K562 (cell line): Measurements from ENCODE around the gene MALAT1. TPM values are rescaled to one million over a fixed set of nuclear protein-coding genes. Genes with fewer than 3 reads are reported as not detected.

Experiments used
- ARHGAP35 ChIP-seq: fragments of 450-650 bp; IDR thresholded peaks from 2 replicates; pipeline ENCODE4 v1.6.1; 2018; ENCODE audit not compliant: partially characterized antibody
- MEF2A ChIP-seq: IDR thresholded peaks from 2 replicates; pipeline ENCODE4 v1.6.1; 2011; ENCODE audit warnings: low read depth, mild to moderate bottlenecking, low read length, moderate library complexity; ENCODE audit not compliant: control insufficient read depth
- MEF2D ChIP-seq: conservative IDR thresholded peaks from 2 replicates; pipeline ENCODE4 v1.6.1; 2016; ENCODE audit warnings: low read depth, missing genetic modification characterization, missing compliant biosample characterization
- RBM17 ChIP-seq: fragments of 200-400 bp; formaldehyde crosslinking; IDR thresholded peaks from 2 replicates; pipeline ENCODE4 v1.6.1; 2017; ENCODE audit warnings: low read depth, mild to moderate bottlenecking, low read length, borderline replicate concordance
- SNRNP70 ChIP-seq: fragments of 200-400 bp; formaldehyde crosslinking; optimal IDR thresholded peaks from 2 replicates; pipeline ENCODE3; 2017; ENCODE audit warnings: low read depth, low read length
- polyA plus RNA-seq, 8 experiments: library from polyadenylated mRNA; depleted of rRNA in 4 of 8; stranded (reverse) in 5 of 8; unstranded in 3 of 8; fragments of >200 nt; fragmentation: Nextera tagmentation in 2 of 8; fragmentation: Illumina TruSeq in 1 of 8; extraction: Ambion mirVana in 2 of 8; extraction: Trizol in 1 of 8; gene quantifications; 2 replicates each; pipeline versions ENCODE4 v1.2.1 to v1.2.3, GENCODE V29; 2011 to 2014; ENCODE audit warnings: inconsistent platforms in 1 of 8, missing spikeins in 1 of 8
- total RNA-seq, 7 experiments: library from RNA; depleted of rRNA in 6 of 7; stranded (reverse); fragments of >200 nt in 6 of 7; fragmentation: Illumina TruSeq in 2 of 7; extraction: Trizol in 2 of 7; gene quantifications; 2 replicates each; pipeline versions ENCODE4 v1.2.1 to v1.2.3, GENCODE V29; 2011 to 2021; ENCODE audit warnings: low replicate concordance in 1 of 7
- TF ChIP-seq, protein P1 (sequence below): fragments of 450-650 bp; IDR thresholded peaks from 2 replicates; pipeline ENCODE4 v1.6.1; 2016; ENCODE audit warnings: mild to moderate bottlenecking, moderate library complexity
- TF ChIP-seq, protein P2 (sequence below): fragments of 200-800 bp; sonication (Bioruptor generic); IDR thresholded peaks from 2 replicates; pipeline ENCODE4 v1.6.1; 2017; ENCODE audit warnings: missing genetic modification characterization, missing compliant biosample characterization
- TF ChIP-seq, protein P3 (sequence below): fragments of 450-650 bp; IDR thresholded peaks from 2 replicates; pipeline ENCODE4 v1.6.1; 2018; ENCODE audit not compliant: partially characterized antibody
- TF ChIP-seq, protein P4 (sequence below), 2 experiments: fragments of 450-650 bp; IDR thresholded peaks; 2 replicates each; pipeline ENCODE4 v1.6.1; 2016

MALAT1 gene
- total and polyA plus RNA-seq, 9 of the 15 experiments (the other 6 are each of a cell fraction or from before 2014, with no cell fraction given), result 363 to 8,715 (median 2,351) TPM

DNA sequence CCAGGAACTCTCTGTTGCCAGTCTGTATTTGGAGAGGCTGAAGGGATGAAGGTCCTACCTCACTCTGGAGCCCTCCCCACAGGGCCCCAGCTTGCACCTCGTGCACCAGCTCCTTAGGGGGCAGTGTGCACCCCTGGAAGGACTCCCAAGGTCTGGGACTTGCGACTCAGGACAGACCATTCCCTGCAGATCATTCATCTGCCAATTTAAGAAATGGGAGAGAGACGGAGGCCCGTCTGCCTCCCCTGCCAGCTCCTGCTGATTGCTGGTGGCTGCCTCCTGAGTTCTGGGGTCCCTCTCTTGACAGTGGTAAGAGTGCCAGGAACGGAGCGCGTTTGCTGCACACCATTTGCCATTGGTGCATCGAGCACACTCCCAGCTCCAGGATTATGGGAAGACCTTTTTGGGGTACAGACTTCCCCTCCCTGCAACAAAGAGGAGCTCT, 27.4 kb upstream of the MALAT1 start (continued):
- TF ChIP-seq, protein P1, sequence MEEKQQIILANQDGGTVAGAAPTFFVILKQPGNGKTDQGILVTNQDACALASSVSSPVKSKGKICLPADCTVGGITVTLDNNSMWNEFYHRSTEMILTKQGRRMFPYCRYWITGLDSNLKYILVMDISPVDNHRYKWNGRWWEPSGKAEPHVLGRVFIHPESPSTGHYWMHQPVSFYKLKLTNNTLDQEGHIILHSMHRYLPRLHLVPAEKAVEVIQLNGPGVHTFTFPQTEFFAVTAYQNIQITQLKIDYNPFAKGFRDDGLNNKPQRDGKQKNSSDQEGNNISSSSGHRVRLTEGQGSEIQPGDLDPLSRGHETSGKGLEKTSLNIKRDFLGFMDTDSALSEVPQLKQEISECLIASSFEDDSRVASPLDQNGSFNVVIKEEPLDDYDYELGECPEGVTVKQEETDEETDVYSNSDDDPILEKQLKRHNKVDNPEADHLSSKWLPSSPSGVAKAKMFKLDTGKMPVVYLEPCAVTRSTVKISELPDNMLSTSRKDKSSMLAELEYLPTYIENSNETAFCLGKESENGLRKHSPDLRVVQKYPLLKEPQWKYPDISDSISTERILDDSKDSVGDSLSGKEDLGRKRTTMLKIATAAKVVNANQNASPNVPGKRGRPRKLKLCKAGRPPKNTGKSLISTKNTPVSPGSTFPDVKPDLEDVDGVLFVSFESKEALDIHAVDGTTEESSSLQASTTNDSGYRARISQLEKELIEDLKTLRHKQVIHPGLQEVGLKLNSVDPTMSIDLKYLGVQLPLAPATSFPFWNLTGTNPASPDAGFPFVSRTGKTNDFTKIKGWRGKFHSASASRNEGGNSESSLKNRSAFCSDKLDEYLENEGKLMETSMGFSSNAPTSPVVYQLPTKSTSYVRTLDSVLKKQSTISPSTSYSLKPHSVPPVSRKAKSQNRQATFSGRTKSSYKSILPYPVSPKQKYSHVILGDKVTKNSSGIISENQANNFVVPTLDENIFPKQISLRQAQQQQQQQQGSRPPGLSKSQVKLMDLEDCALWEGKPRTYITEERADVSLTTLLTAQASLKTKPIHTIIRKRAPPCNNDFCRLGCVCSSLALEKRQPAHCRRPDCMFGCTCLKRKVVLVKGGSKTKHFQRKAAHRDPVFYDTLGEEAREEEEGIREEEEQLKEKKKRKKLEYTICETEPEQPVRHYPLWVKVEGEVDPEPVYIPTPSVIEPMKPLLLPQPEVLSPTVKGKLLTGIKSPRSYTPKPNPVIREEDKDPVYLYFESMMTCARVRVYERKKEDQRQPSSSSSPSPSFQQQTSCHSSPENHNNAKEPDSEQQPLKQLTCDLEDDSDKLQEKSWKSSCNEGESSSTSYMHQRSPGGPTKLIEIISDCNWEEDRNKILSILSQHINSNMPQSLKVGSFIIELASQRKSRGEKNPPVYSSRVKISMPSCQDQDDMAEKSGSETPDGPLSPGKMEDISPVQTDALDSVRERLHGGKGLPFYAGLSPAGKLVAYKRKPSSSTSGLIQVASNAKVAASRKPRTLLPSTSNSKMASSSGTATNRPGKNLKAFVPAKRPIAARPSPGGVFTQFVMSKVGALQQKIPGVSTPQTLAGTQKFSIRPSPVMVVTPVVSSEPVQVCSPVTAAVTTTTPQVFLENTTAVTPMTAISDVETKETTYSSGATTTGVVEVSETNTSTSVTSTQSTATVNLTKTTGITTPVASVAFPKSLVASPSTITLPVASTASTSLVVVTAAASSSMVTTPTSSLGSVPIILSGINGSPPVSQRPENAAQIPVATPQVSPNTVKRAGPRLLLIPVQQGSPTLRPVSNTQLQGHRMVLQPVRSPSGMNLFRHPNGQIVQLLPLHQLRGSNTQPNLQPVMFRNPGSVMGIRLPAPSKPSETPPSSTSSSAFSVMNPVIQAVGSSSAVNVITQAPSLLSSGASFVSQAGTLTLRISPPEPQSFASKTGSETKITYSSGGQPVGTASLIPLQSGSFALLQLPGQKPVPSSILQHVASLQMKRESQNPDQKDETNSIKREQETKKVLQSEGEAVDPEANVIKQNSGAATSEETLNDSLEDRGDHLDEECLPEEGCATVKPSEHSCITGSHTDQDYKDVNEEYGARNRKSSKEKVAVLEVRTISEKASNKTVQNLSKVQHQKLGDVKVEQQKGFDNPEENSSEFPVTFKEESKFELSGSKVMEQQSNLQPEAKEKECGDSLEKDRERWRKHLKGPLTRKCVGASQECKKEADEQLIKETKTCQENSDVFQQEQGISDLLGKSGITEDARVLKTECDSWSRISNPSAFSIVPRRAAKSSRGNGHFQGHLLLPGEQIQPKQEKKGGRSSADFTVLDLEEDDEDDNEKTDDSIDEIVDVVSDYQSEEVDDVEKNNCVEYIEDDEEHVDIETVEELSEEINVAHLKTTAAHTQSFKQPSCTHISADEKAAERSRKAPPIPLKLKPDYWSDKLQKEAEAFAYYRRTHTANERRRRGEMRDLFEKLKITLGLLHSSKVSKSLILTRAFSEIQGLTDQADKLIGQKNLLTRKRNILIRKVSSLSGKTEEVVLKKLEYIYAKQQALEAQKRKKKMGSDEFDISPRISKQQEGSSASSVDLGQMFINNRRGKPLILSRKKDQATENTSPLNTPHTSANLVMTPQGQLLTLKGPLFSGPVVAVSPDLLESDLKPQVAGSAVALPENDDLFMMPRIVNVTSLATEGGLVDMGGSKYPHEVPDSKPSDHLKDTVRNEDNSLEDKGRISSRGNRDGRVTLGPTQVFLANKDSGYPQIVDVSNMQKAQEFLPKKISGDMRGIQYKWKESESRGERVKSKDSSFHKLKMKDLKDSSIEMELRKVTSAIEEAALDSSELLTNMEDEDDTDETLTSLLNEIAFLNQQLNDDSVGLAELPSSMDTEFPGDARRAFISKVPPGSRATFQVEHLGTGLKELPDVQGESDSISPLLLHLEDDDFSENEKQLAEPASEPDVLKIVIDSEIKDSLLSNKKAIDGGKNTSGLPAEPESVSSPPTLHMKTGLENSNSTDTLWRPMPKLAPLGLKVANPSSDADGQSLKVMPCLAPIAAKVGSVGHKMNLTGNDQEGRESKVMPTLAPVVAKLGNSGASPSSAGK, result no peak
- TF ChIP-seq, protein P2, sequence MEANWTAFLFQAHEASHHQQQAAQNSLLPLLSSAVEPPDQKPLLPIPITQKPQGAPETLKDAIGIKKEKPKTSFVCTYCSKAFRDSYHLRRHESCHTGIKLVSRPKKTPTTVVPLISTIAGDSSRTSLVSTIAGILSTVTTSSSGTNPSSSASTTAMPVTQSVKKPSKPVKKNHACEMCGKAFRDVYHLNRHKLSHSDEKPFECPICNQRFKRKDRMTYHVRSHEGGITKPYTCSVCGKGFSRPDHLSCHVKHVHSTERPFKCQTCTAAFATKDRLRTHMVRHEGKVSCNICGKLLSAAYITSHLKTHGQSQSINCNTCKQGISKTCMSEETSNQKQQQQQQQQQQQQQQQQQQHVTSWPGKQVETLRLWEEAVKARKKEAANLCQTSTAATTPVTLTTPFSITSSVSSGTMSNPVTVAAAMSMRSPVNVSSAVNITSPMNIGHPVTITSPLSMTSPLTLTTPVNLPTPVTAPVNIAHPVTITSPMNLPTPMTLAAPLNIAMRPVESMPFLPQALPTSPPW (CRISPR knock-in tag), result peak; percentile 29
- TF ChIP-seq SNRNP70 (no peak), ARHGAP35 (no peak), MEF2A (no peak), MEF2D (no peak), RBM17 (no peak)
- TF ChIP-seq, protein P3, sequence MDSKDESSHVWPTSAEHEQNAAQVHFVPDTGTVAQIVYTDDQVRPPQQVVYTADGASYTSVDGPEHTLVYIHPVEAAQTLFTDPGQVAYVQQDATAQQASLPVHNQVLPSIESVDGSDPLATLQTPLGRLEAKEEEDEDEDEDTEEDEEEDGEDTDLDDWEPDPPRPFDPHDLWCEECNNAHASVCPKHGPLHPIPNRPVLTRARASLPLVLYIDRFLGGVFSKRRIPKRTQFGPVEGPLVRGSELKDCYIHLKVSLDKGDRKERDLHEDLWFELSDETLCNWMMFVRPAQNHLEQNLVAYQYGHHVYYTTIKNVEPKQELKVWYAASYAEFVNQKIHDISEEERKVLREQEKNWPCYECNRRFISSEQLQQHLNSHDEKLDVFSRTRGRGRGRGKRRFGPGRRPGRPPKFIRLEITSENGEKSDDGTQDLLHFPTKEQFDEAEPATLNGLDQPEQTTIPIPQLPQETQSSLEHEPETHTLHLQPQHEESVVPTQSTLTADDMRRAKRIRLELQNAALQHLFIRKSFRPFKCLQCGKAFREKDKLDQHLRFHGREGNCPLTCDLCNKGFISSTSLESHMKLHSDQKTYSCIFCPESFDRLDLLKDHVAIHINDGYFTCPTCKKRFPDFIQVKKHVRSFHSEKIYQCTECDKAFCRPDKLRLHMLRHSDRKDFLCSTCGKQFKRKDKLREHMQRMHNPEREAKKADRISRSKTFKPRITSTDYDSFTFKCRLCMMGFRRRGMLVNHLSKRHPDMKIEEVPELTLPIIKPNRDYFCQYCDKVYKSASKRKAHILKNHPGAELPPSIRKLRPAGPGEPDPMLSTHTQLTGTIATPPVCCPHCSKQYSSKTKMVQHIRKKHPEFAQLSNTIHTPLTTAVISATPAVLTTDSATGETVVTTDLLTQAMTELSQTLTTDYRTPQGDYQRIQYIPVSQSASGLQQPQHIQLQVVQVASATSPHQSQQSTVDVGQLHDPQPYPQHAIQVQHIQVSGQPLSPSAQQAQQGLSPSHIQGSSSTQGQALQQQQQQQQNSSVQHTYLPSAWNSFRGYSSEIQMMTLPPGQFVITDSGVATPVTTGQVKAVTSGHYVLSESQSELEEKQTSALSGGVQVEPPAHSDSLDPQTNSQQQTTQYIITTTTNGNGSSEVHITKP, result peak; percentile 61
- TF ChIP-seq, protein P4, sequence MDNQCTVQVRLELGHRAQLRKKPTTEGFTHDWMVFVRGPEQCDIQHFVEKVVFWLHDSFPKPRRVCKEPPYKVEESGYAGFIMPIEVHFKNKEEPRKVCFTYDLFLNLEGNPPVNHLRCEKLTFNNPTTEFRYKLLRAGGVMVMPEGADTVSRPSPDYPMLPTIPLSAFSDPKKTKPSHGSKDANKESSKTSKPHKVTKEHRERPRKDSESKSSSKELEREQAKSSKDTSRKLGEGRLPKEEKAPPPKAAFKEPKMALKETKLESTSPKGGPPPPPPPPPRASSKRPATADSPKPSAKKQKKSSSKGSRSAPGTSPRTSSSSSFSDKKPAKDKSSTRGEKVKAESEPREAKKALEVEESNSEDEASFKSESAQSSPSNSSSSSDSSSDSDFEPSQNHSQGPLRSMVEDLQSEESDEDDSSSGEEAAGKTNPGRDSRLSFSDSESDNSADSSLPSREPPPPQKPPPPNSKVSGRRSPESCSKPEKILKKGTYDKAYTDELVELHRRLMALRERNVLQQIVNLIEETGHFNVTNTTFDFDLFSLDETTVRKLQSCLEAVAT (IDR thresholded peaks at IDR 0.05), result peak; percentile 67 to 68; a peak in 2 of 4 replicates
